Gastroesophageal sphincter (tissue), 3 donors: ENCODE data around the gene SPRTN.

Experiments
- CTCF ChIP-seq, 4 experiments: fragments of 200-600 bp in 2 of 4; fragments of 450-650 bp in 2 of 4; sonication (generic) in 1 of 4; IDR thresholded peaks; one replicate each; pipeline ENCODE4 v1.5.1; 2017 to 2019; ENCODE audit warnings: antibody characterized with exemption in 4 of 4, mild to moderate bottlenecking in 2 of 4, moderate library complexity in 2 of 4
- POLR2A ChIP-seq, 2 donors: fragments of 450-650 bp; IDR thresholded peaks; one replicate each; pipeline ENCODE4 v1.6.1; 2017; ENCODE audit warnings: antibody characterized with exemption in 2 of 2, mild to moderate bottlenecking in 2 of 2, moderate library complexity in 1 of 2

- TF ChIP-seq POLR2A (IDR thresholded peaks at IDR 0.05), result no peak
- TF ChIP-seq CTCF (IDR thresholded peaks at IDR 0.05), result no peak
These were observed 15.0 kb downstream of the SPRTN start for GRCh38 chr1:231353086-231353485.
